Tibial artery (tissue), 4 donors: ENCODE data around the gene PARM1.

Experiments used
- DNase-seq, 2 donors: peaks; one replicate each; pipeline ENCODE4 v3.0.0-alpha.2; 2019
- H3K27ac ChIP-seq, 2 donors: fragments of 200-600 bp; sonication (generic) in 1 of 2; 1 replicate in 1 of 2; 2 replicates in 1 of 2; pipeline ENCODE4 v1.5.1; 2018 to 2019; ENCODE audit warnings: mild to moderate bottlenecking in 1 of 2
- H3K27me3 ChIP-seq, 2 donors: fragments of 200-600 bp; sonication (generic) in 1 of 2; one replicate each; pipeline versions ENCODE4 v1.5.1 to v1.6.0; 2016 to 2019
- H3K36me3 ChIP-seq, 3 donors: fragments of 200-600 bp; sonication (generic) in 2 of 3; one replicate each; pipeline ENCODE4 v1.5.1; 2016 to 2019; ENCODE audit warnings: mild to moderate bottlenecking in 2 of 3
- H3K4me1 ChIP-seq, 4 donors: fragments of 200-600 bp; sonication (generic) in 2 of 4; 1 replicate in 3 of 4; 2 replicates in 1 of 4; pipeline ENCODE4 v1.5.1; 2016 to 2019
- H3K4me3 ChIP-seq, 2 donors: fragments of 200-600 bp; sonication (generic) in 1 of 2; 1 replicate in 1 of 2; 2 replicates in 1 of 2; pipeline ENCODE4 v1.5.1; 2018 to 2019; ENCODE audit warnings: mild to moderate bottlenecking in 2 of 2
- H3K9me3 ChIP-seq, 3 donors: fragments of 200-600 bp; sonication (generic) in 1 of 3; one replicate each; pipeline ENCODE4 v1.5.1; 2016 to 2019
- CTCF ChIP-seq, 2 experiments: fragments of 200-600 bp in 1 of 2; fragments of 450-650 bp in 1 of 2; IDR thresholded peaks; one replicate each; pipeline ENCODE4 v1.5.1; 2017 to 2019; ENCODE audit warnings: antibody characterized with exemption in 2 of 2, mild to moderate bottlenecking in 1 of 2, moderate library complexity in 1 of 2
- intact Hi-C: fragments of 100-400 bp; cut with DNase I; formaldehyde crosslinking; loops from one replicate; pipeline ENCODE4 v1.15.0; 2023; ENCODE audit warnings: low total_unique reads

The PARM1 gene

GRCh38 chr4:75031775-75032174, 98.9 kb downstream of the PARM1 start:
- Histone ChIP-seq H3K4me1 (peaks cover 0 to 16% (median 0%) of the 10 kb centered on the region in 4 donors), H3K27me3 (no peaks in the 10 kb centered on the region), H3K36me3 (peaks cover 5 to 20% (median 9%) of the 10 kb centered on the region in 3 donors), H3K4me3 (no peak overlapping the region), H3K27ac (no peak overlapping the region), H3K9me3 (no peaks in the 10 kb centered on the region)
- TF ChIP-seq CTCF (IDR thresholded peaks at IDR 0.05) = no peak
- no peak for DNase-seq
- intact Hi-C loops = no loop called here

DNA sequence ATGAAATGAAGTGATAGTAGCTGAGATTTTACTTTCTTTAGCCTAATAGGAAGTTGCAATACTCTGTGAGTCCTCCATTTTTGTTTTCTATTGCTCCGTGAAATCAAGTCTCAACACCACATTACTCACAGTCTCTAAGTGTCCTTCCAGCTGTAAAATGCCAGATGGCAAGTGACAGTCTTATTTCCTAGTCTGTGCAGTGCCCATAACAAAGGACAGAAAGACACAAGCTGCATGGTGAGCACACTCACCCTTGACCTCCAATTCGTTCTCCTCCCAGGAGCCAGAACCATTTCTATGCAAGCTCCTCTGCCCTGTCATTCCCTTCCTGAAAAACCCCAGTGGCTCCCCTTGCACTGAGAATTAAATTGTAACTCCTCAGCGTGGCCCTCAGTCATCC, 101.6 kb downstream of the PARM1 start:
- Histone ChIP-seq H3K4me3 (no peak overlapping the region), H3K9me3 (no peaks in the 10 kb centered on the region), H3K36me3 (peaks cover 5 to 16% (median 9%) of the 10 kb centered on the region in 3 donors), H3K27ac (no peak overlapping the region), H3K4me1 (peaks cover 0 to 16% (median 0%) of the 10 kb centered on the region in 4 donors), H3K27me3 (no peaks in the 10 kb centered on the region)
- intact Hi-C loops = no loop called here
- no peak for DNase-seq
- no peak for TF ChIP-seq CTCF (IDR thresholded peaks at IDR 0.05)

GRCh38 chr4:75035321-75035720, 102.4 kb downstream of the PARM1 start:
- Histone ChIP-seq H3K4me3 (no peak overlapping the region), H3K9me3 (no peaks in the 10 kb centered on the region), H3K27ac (no peak overlapping the region), H3K27me3 (no peaks in the 10 kb centered on the region), H3K36me3 (peaks cover 5 to 16% (median 10%) of the 10 kb centered on the region in 3 donors), H3K4me1 (peaks cover 0 to 16% (median 0%) of the 10 kb centered on the region in 4 donors)
- no peak for DNase-seq
- intact Hi-C loops = no loop called here
- TF ChIP-seq CTCF (IDR thresholded peaks at IDR 0.05) = no peak

GRCh38 chr4:75036046-75036830, 103.3 kb downstream of the PARM1 start:
- Histone ChIP-seq H3K9me3 (no peaks in the 10 kb centered on the region), H3K27ac (no peak overlapping the region), H3K36me3 (peaks cover 5 to 16% (median 10%) of the 10 kb centered on the region in 3 donors), H3K4me1 (peaks cover 0 to 9% (median 0%) of the 10 kb centered on the region in 4 donors), H3K27me3 (no peaks in the 10 kb centered on the region), H3K4me3 (no peak overlapping the region)
- DNase-seq = no peak
- no peak for TF ChIP-seq CTCF (IDR thresholded peaks at IDR 0.05)
- intact Hi-C loops = no loop called here

- Histone ChIP-seq H3K36me3 (peaks cover 5 to 16% (median 10%) of the 10 kb centered on the region in 3 donors), H3K9me3 (no peaks in the 10 kb centered on the region), H3K27ac (no peak overlapping the region), H3K27me3 (no peaks in the 10 kb centered on the region), H3K4me1 (peaks cover 0 to 5% (median 0%) of the 10 kb centered on the region in 4 donors), H3K4me3 (no peak overlapping the region)
- no peak for DNase-seq
- intact Hi-C loops = no loop called here
- no peak for TF ChIP-seq CTCF (IDR thresholded peaks at IDR 0.05)
Observed at GRCh38 chr4:75037252-75037651, 104.3 kb downstream of the PARM1 start.
